Measurements from ENCODE around the gene GSG1L.

The GSG1L gene

GRCh38 chr16:27768651-27769272 lies 294.8 kb downstream of the GSG1L start:
- no peak for TF ChIP-seq REST (IDR thresholded peaks at IDR 0.05; ENCODE audit: low read depth)
- TF ChIP-seq NFIC (IDR thresholded peaks at IDR 0.05), result no peak

- no peak for TF ChIP-seq CEBPB (IDR thresholded peaks at IDR 0.05)
- TF ChIP-seq EGR1 (IDR thresholded peaks at IDR 0.05), result no peak
- TF ChIP-seq EP300 (IDR thresholded peaks at IDR 0.05; ENCODE audit: borderline replicate concordance), result no peak
- TF ChIP-seq REST (IDR thresholded peaks at IDR 0.05; ENCODE audit: low read depth), result no peak
- TF ChIP-seq TCF12 (IDR thresholded peaks at IDR 0.05; ENCODE audit: low read depth), result no peak
- TF ChIP-seq USF1 (IDR thresholded peaks at IDR 0.05), result no peak
- TF ChIP-seq RAD21 (IDR thresholded peaks at IDR 0.05; ENCODE audit: low read depth), result no peak
- TF ChIP-seq CREB1 (IDR thresholded peaks at IDR 0.05; ENCODE audit: low read depth), result no peak
- TF ChIP-seq TAF1 (IDR thresholded peaks at IDR 0.05; ENCODE audit: low read depth), result no peak
- TF ChIP-seq FOXM1 (IDR thresholded peaks at IDR 0.05; ENCODE audit: borderline replicate concordance, low read depth), result no peak
- TF ChIP-seq MAX (IDR thresholded peaks at IDR 0.05), result no peak
- no peak for TF ChIP-seq YY1 (IDR thresholded peaks at IDR 0.05; ENCODE audit: low read depth)
- no peak for TF ChIP-seq ZBTB7A (IDR thresholded peaks at IDR 0.05; ENCODE audit: low read depth)
- TF ChIP-seq TEAD4 (IDR thresholded peaks at IDR 0.05), result no peak
Measured at GRCh38 chr16:27767971-27768591, 295.4 kb downstream of the GSG1L start.

GRCh38 chr16:27767081-27767480 lies 296.4 kb downstream of the GSG1L start:
- TF ChIP-seq RAD21 (IDR thresholded peaks at IDR 0.05; ENCODE audit: low read depth) (no peak), USF1 (IDR thresholded peaks at IDR 0.05) (no peak), TCF12 (IDR thresholded peaks at IDR 0.05; ENCODE audit: low read depth) (no peak)

GRCh38 chr16:27766236-27766925 lies 297.1 kb downstream of the GSG1L start:
- TF ChIP-seq MAX (IDR thresholded peaks at IDR 0.05) (no peak), EGR1 (IDR thresholded peaks at IDR 0.05) (no peak), TAF1 (IDR thresholded peaks at IDR 0.05; ENCODE audit: low read depth) (no peak), CEBPB (IDR thresholded peaks at IDR 0.05) (no peak), EP300 (IDR thresholded peaks at IDR 0.05; ENCODE audit: borderline replicate concordance) (no peak), TEAD4 (IDR thresholded peaks at IDR 0.05) (no peak), NFIC (IDR thresholded peaks at IDR 0.05) (no peak), RAD21 (IDR thresholded peaks at IDR 0.05; ENCODE audit: low read depth) (no peak), TCF12 (IDR thresholded peaks at IDR 0.05; ENCODE audit: low read depth) (no peak), YY1 (IDR thresholded peaks at IDR 0.05; ENCODE audit: low read depth) (no peak)

- TF ChIP-seq MAX (IDR thresholded peaks at IDR 0.05), result peak; percentile 69
- no peak for TF ChIP-seq EP300 (IDR thresholded peaks at IDR 0.05; ENCODE audit: borderline replicate concordance)
- TF ChIP-seq YY1 (IDR thresholded peaks at IDR 0.05; ENCODE audit: low read depth), result no peak
Measured at GRCh38 chr16:27764869-27765675, 298.4 kb downstream of the GSG1L start.
